ENCODE measurements around the gene ATP2B3.

DNA sequence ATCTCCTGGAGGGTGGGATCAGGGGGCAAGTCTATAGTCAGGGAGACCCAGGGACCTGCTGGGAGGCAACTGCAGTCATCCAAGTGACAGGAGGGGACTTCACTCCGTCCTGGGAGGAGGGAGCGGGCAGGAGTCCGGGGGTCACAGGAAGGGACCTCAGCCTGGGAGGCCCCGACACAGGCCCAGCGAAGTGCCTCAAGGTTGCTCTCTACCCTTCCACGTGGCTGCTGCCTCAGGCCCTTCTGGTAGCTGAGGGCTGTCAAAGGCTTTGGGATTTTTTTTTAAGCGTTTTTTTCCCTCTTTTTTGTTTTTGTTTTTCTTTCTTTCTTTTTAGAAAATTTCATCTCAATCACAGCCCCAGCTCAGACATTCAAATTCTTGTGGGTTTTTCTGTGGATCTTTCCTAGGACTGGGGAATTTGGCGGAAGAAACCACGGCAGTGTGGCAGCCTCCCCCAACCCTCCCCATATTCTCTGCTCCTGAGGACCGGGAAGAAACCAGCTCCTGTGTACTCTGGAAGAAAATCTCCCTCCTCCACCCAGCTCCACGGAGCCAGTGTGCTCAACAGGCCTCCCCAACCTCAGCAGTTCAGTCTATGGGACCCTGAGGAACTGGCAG lies 45.7 kb upstream of the ATP2B3 start:
- TF ChIP-seq, protein P1, sequence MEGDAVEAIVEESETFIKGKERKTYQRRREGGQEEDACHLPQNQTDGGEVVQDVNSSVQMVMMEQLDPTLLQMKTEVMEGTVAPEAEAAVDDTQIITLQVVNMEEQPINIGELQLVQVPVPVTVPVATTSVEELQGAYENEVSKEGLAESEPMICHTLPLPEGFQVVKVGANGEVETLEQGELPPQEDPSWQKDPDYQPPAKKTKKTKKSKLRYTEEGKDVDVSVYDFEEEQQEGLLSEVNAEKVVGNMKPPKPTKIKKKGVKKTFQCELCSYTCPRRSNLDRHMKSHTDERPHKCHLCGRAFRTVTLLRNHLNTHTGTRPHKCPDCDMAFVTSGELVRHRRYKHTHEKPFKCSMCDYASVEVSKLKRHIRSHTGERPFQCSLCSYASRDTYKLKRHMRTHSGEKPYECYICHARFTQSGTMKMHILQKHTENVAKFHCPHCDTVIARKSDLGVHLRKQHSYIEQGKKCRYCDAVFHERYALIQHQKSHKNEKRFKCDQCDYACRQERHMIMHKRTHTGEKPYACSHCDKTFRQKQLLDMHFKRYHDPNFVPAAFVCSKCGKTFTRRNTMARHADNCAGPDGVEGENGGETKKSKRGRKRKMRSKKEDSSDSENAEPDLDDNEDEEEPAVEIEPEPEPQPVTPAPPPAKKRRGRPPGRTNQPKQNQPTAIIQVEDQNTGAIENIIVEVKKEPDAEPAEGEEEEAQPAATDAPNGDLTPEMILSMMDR (IDR thresholded peaks at IDR 0.05), result no peak
- TF ChIP-seq SIN3A (IDR thresholded peaks at IDR 0.05; ENCODE audit: borderline replicate concordance, insufficient read depth, low read depth, low read length) (no peak), POLR2AphosphoS5 (IDR thresholded peaks at IDR 0.05; ENCODE audit: low read depth, low read length) (no peak), TCF7L2 (IDR thresholded peaks at IDR 0.05; ENCODE audit: low read depth, low read length) (no peak)

Measured in Panc1 (cell line).